CD14-positive monocyte (primary cell): Measurements from ENCODE around the gene IGFBP7. TPM values are rescaled to one million over a fixed set of nuclear protein-coding genes. Genes with fewer than 3 reads are reported as not detected.

Experiments
- DNase-seq, 3 donors: peaks; one replicate each; pipeline ENCODE4 v3.0.0-alpha.2; 2011 to 2022
- H2AFZ ChIP-seq: 2 replicates; pipeline ENCODE4 v1.6.0; 2012; ENCODE audit warnings: mild to moderate bottlenecking, low read depth, low read length, inconsistent platforms; ENCODE audit not compliant: insufficient read depth, poor library complexity, severe bottlenecking
- H3K27ac ChIP-seq, 2 donors: 1 replicate in 1 of 2; 2 replicates in 1 of 2; pipeline ENCODE4 v1.5.1; 2012 to 2013; ENCODE audit warnings: low read length in 2 of 2, control low read depth in 1 of 2, inconsistent platforms in 1 of 2, low read depth in 1 of 2, mild to moderate bottlenecking in 1 of 2
- H3K27me3 ChIP-seq, 2 donors: one replicate each; pipeline versions ENCODE4 v1.6.0 to v1.6.1; 2011 to 2013; ENCODE audit warnings: low read length in 2 of 2; ENCODE audit not compliant: control insufficient read depth in 2 of 2, insufficient read depth in 2 of 2
- H3K36me3 ChIP-seq, 2 donors: replicated peaks in 1 of 2; 1 replicate in 1 of 2; 2 replicates in 1 of 2; pipeline versions ENCODE4 v1.5.1 to v1.6.1; 2012 to 2013; ENCODE audit warnings: low read length in 2 of 2, control low read depth in 1 of 2, inconsistent platforms in 1 of 2, mild to moderate bottlenecking in 1 of 2; ENCODE audit not compliant: insufficient read depth in 2 of 2, control insufficient read depth in 1 of 2
- H3K4me1 ChIP-seq, 2 donors: 1 replicate in 1 of 2; 2 replicates in 1 of 2; pipeline versions ENCODE4 v1.5.1 to v1.6.1; 2012 to 2013; ENCODE audit warnings: low read length in 2 of 2, control low read depth in 1 of 2, inconsistent platforms in 1 of 2, mild to moderate bottlenecking in 1 of 2, moderate library complexity in 1 of 2; ENCODE audit not compliant: insufficient read depth in 2 of 2, control insufficient read depth in 1 of 2
- H3K4me2 ChIP-seq: replicated peaks from 2 replicates; pipeline ENCODE3; 2012; ENCODE audit warnings: low read length, moderate library complexity, mild to moderate bottlenecking; ENCODE audit not compliant: poor library complexity, severe bottlenecking; ENCODE audit errors: extremely low read depth
- H3K4me3 ChIP-seq, 3 experiments: fragments of 200-600 bp in 1 of 3; sonication (generic) in 1 of 3; replicated peaks in 1 of 3; 1 replicate in 2 of 3; 2 replicates in 1 of 3; pipeline ENCODE4 v1.5.1; 2011 to 2013; ENCODE audit warnings: low read length in 3 of 3, mild to moderate bottlenecking in 3 of 3, control low read depth in 2 of 3, low read depth in 2 of 3, inconsistent platforms in 1 of 3, moderate library complexity in 1 of 3
- H3K79me2 ChIP-seq: 2 replicates; pipeline ENCODE4 v1.6.0; 2012; ENCODE audit warnings: mild to moderate bottlenecking, control low read depth, inconsistent platforms, low read length, moderate library complexity; ENCODE audit not compliant: insufficient read depth
- H3K9ac ChIP-seq: 2 replicates; pipeline ENCODE4 v1.6.0; 2017; ENCODE audit warnings: low read length, mild to moderate bottlenecking; ENCODE audit not compliant: insufficient read depth, poor library complexity, severe bottlenecking
- H3K9me3 ChIP-seq, 2 donors: replicated peaks in 1 of 2; 1 replicate in 1 of 2; 2 replicates in 1 of 2; pipeline versions ENCODE4 v1.5.1 to v1.6.1; 2012 to 2013; ENCODE audit warnings: low read length in 2 of 2, control low read depth in 1 of 2; ENCODE audit not compliant: control insufficient read depth in 1 of 2, insufficient read depth in 1 of 2
- H4K20me1 ChIP-seq: 2 replicates; pipeline ENCODE4 v1.6.0; 2012; ENCODE audit warnings: mild to moderate bottlenecking, low read length, control low read depth, moderate library complexity; ENCODE audit not compliant: insufficient read depth
- H3K27ac Mint-ChIP-seq, 7 donors: one replicate each; pipeline ENCODE4 v1.8.0; 2020; ENCODE audit warnings: mild to moderate bottlenecking in 7 of 7, mixed read lengths in 7 of 7, moderate library complexity in 6 of 7, inconsistent platforms in 2 of 7
- H3K27me3 Mint-ChIP-seq, 3 donors: one replicate each; pipeline ENCODE4 v1.8.0; 2021 to 2022; ENCODE audit warnings: low read depth in 3 of 3, mild to moderate bottlenecking in 3 of 3, mixed read lengths in 3 of 3, moderate library complexity in 3 of 3, inconsistent platforms in 1 of 3
- H3K36me3 Mint-ChIP-seq, 2 donors: one replicate each; pipeline ENCODE4 v1.8.0; 2020; ENCODE audit warnings: mixed read lengths in 2 of 2, inconsistent platforms in 1 of 2, mild to moderate bottlenecking in 1 of 2
- H3K4me1 Mint-ChIP-seq: one replicate; pipeline ENCODE4 v1.8.0; 2020; ENCODE audit warnings: mild to moderate bottlenecking, mixed read lengths
- H3K4me3 Mint-ChIP-seq, 2 donors: one replicate each; pipeline ENCODE4 v1.8.0; 2020; ENCODE audit warnings: mild to moderate bottlenecking in 2 of 2, mixed read lengths in 2 of 2, moderate library complexity in 1 of 2
- H3K9me3 Mint-ChIP-seq, 7 donors: one replicate each; pipeline ENCODE4 v1.8.0; 2020 to 2022; ENCODE audit warnings: mixed read lengths in 7 of 7, mild to moderate bottlenecking in 6 of 7, moderate library complexity in 6 of 7, inconsistent platforms in 2 of 7
- CTCF ChIP-seq: fragments of 200-600 bp; IDR thresholded peaks from one replicate; pipeline ENCODE4 v1.8.0; 2022; ENCODE audit warnings: antibody characterized with exemption, mild to moderate bottlenecking
- WGBS: methylation state at CpG from one replicate; pipeline ENCODE4 v1.1.5; 2013; ENCODE audit warnings: missing lambda C conversion rate; ENCODE audit not compliant: insufficient coverage; 5-methylcytosine and 5-hydroxymethylcytosine counted together
- intact Hi-C, 2 donors: fragments of 100-400 bp; cut with micrococcal nuclease; formaldehyde crosslinking; loops; one replicate each; pipeline versions ENCODE4 v1.15.0 to v1.15.1; 2023
- polyA plus RNA-seq, 3 donors: library from polyadenylated mRNA; depleted of rRNA in 1 of 3; unstranded in 2 of 3; stranded (reverse) in 1 of 3; fragments of 300-500 nt in 2 of 3; fragments of >200 nt in 1 of 3; fragmentation: Illumina TruSeq in 2 of 3; gene quantifications; 1 replicate in 2 of 3; 2 replicates in 1 of 3; pipeline ENCODE4 v1.2.3, GENCODE V29; 2012 to 2021

IGFBP7 gene
- polyA plus RNA-seq, 3 donors = 23.1 to 53.1 (median 46.9) TPM

- no peak overlapping the region for H3K27ac ChIP-seq
- no peak overlapping the region for H2AFZ ChIP-seq
- no peaks in the 10 kb centered on the region for H3K36me3 ChIP-seq
- H3K4me2 ChIP-seq = no peak overlapping the region
- peaks cover under 1% of the 10 kb centered on the region for H3K4me1 Mint-ChIP-seq
- H3K27me3 Mint-ChIP-seq = peaks cover 0 to 1% (median 0%) of the 10 kb centered on the region in 3 donors
- H3K9ac ChIP-seq = no peak overlapping the region
- H3K4me3 Mint-ChIP-seq = no peak overlapping the region
- no peaks in the 10 kb centered on the region for H3K79me2 ChIP-seq
- DNase-seq = no peak
- no peaks in the 10 kb centered on the region for H3K27me3 ChIP-seq
- H3K4me3 ChIP-seq = no peak overlapping the region
- peaks cover 14 to 19% (median 16%) of the 10 kb centered on the region in 7 donors for H3K9me3 Mint-ChIP-seq
- H3K36me3 Mint-ChIP-seq = no peaks in the 10 kb centered on the region
- no peaks in the 10 kb centered on the region for H3K4me1 ChIP-seq
- no peak overlapping the region for H3K27ac Mint-ChIP-seq
- no peaks in the 10 kb centered on the region for H4K20me1 ChIP-seq
- TF ChIP-seq CTCF = no peak
- intact Hi-C loops = no loop called here
- H3K9me3 ChIP-seq = peaks cover 4 to 9% of the 10 kb centered on the region in 2 donors
Observed at GRCh38 chr4:57124145-57124544, 14.0 kb upstream of the IGFBP7 start.

- H3K27me3 ChIP-seq = no peaks in the 10 kb centered on the region
- H3K4me1 ChIP-seq = peaks cover 0 to 2% of the 10 kb centered on the region in 2 donors
- no peak for DNase-seq
- intact Hi-C loops = no loop called here
- no peak for TF ChIP-seq CTCF
- Mint-ChIP-seq H3K4me3 (no peak overlapping the region), H3K27ac (no peak overlapping the region), H3K27me3 (peaks cover 0 to 2% (median 0%) of the 10 kb centered on the region in 3 donors), H3K4me1 (peaks cover 7% of the 10 kb centered on the region), H3K36me3 (no peaks in the 10 kb centered on the region), H3K9me3 (peaks cover 10 to 19% (median 14%) of the 10 kb centered on the region in 7 donors)
- H3K9me3 ChIP-seq = peaks cover 4 to 8% of the 10 kb centered on the region in 2 donors
- H3K27ac ChIP-seq = no peak overlapping the region
- H3K4me2 ChIP-seq = no peak overlapping the region
- no peaks in the 10 kb centered on the region for H4K20me1 ChIP-seq
- no peak overlapping the region for H3K9ac ChIP-seq
- no peaks in the 10 kb centered on the region for H3K36me3 ChIP-seq
- H3K4me3 ChIP-seq = no peak overlapping the region
- no peaks in the 10 kb centered on the region for H3K79me2 ChIP-seq
- no CpG with 5 or more reads among the region's 1 CpG for WGBS
- H2AFZ ChIP-seq = no peak overlapping the region
Observed at GRCh38 chr4:57122959-57123358, 12.8 kb upstream of the IGFBP7 start.
